T-helper 1 cell treated with Interleukin-12 subunit alpha and Interleukin-12 subunit beta and Interleukin-4 antibody, amounts not matched to agents 30 ng/mL and 1 ng/mL, for 36 hours (primary cell): Measurements from ENCODE around the gene KRTAP4-16. TPM values are rescaled to one million over a fixed set of nuclear protein-coding genes. Genes with fewer than 3 reads are reported as not detected.
"Not testable (repeated sequence)": the region's sequence is repeated elsewhere in the genome, so short reads cannot be mapped to it uniquely, and the experiment has no call there.

ENCODE experiments used
- intact Hi-C: fragments of 100-400 bp; cut with micrococcal nuclease; formaldehyde crosslinking; loops from one replicate; pipeline ENCODE4 v1.15.1; 2024
- total RNA-seq: library from RNA; stranded (reverse); gene quantifications from 2 replicates; pipeline ENCODE4 v1.2.3, GENCODE V29; 2022

KRTAP4-16 gene
- total RNA-seq: not detected in 2 replicates

DNA sequence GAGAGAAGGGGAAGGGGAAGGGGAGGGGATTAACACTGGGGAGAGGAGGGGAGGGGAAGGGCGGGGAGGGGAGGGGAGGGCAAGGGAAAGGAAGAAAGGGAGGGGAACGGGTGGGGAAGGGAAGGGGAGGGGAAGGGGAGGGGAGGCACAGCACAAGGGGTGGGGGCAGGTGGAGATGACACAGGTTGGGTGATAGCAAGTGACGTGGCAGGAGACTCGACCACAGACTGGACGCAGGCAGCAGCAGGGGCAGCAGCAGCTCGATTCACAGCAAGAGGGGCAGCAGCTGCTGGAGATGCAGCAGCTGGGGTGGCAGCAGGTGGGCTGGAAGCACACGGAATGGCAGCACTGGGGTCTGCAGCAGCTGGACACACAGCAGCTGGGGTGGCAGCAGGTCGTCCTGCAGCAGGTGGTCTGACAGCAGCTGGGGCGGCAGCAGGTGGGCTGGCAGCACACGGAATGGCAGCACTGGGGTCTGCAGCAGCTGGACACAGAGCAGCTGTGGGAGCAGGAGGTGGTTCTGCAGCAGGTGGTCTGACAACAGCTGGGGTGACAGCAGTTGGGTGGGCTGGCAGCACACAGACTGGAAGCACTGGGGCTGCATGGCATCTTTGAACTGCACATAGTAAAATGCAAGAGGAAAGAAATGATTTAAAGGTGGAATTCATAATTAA, at the start of gene KRTAP4-16:
KRTAP4-16 (minus strand) TSS at position 624 of the 674 bp plus-strand sequence; CDS start at position 624, 0 bp downstream.
- intact Hi-C loops: no loop called here

- intact Hi-C loops: no loop called here
Observed at GRCh38 chr17:41151525-41151924, 49.5 kb upstream of the KRTAP4-16 start.

DNA sequence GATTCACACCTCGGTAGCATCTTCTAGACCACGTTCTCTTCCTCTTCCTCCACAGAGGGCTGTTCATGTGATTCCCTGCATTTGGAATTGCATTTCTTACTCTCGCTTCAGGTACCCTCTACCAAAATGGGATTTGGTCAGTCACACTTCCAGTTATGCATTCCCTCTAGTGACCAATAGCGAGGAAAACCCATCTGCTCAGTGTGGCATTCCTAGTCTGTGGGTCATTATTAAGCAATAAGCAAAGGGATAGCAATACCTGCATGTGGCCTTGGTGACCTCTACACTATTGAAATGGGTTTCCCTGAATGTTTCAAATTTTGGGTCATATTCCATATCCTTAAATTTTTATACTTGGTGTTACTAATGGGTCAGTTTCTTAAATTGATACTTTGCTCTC, 48.0 kb upstream of the KRTAP4-16 start:
- intact Hi-C loops: no loop called here

DNA sequence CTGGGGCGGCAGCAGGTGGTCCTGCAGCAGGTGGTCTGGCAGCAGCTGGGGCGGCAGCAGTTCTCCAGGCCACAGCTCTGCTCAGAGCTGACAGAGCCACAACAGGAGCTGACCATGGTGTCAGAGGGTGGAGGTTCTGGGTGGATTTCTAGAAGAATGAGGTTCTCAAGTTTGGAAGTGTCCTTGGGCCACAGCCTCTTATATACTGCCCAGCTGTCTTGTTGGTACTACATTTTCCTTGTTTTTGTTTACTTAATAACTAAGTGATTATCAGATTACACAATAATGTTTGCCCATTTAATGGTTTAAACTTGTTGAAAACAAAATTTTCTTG, 47.6 kb upstream of the KRTAP4-16 start, which contains the start of gene KRTAP4-5:
KRTAP4-5 (minus strand) TSS at position 174 of the 334 bp plus-strand sequence; CDS start at position 116, 58 bp downstream.
- intact Hi-C loops: no loop called here

- intact Hi-C loops: not testable (repeated sequence)
Observed at GRCh38 chr17:41148971-41149651, 47.1 kb upstream of the KRTAP4-16 start.

- intact Hi-C loops: no loop called here
Observed at GRCh38 chr17:41147531-41148204, 45.7 kb upstream of the KRTAP4-16 start.

DNA sequence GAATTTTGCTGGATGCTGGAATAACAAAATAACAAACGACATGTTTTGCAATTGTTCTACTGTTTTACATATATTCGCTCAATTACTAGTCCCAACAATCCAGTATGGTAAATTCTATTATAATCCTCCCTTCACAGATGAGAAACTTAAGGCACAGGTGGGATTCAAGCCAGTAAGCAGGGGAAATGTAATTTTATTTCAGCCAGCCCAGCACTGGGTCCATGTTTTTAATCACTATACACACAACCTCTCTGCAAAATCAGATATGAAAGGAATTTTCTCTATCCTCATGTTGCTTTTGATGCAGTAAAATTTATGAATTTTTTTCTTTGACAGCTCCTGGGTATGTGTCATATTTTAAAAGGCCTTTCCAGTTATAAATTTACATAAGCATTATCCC, 43.3 kb upstream of the KRTAP4-16 start:
- intact Hi-C loops: no loop called here

- intact Hi-C loops: no loop called here
Observed at GRCh38 chr17:41144846-41145245, 42.8 kb upstream of the KRTAP4-16 start.

- intact Hi-C loops: no loop called here
Observed at GRCh38 chr17:41141361-41141760, 39.4 kb upstream of the KRTAP4-16 start.

DNA sequence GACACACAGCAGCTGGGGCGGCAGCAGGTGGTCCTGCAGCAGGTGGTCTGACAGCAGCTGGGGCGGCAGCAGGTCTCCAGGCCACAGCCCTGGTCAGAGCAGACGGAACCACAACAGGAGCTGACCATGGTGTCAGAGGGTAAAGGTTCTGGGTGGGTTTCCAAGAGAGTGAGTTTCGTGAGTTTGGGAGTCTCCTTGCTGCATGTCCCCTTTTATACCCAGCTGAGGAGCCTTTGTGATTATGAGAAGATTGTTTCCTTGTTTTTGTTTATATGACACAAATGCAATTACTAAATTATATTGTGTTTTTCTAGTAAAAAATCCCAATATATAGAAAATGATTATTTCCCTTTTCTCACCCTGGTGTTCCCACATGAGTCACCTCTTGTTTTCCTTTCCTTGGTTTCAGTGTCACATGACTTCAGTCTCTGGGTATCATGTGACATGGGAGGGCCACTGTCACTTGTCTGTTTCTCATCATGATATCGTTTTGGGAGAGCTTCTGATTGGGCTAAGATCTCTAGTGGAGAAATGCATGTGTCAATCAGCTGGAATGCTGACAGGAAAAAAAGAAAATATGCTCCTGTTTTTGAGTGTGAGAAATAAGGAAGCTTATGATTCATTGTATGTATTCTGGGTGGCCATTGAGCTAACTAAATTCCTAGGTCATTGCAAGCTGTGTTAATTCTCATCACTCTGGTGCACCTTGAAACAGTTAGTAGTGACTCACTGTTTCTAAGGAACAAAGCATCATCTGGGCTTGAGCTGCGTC, 38.5 kb upstream of the KRTAP4-16 start, which contains the start of gene KRTAP4-6:
KRTAP4-6 (minus strand) TSS at position 185 of the 772 bp plus-strand sequence; CDS start at position 128, 57 bp downstream.
- intact Hi-C loops: no loop called here

DNA sequence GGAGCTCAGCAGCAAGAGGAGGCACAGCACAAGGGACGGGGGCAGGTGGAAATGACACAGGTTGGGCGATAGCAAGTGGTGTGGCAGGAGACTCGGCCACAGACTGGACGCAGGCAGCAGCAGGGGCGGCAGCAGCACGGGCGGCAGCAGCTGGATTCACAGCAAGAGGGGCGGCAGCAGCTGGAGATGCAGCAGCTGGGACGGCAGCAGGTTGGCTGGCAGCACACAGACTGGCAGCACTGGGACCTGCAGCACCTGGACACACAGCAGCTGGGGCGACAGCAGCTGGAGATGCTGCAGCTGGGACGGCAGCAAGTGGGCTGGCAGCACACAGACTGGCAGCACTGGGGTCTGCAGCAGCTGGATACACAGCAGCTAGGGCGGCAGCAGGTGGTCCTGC, 37.9 kb upstream of the KRTAP4-16 start:
- intact Hi-C loops: loop anchor here (2.0 kb wide), 1 partner anchor 55 kb away; the partner anchor contains the start of gene KRTAP4-7

DNA sequence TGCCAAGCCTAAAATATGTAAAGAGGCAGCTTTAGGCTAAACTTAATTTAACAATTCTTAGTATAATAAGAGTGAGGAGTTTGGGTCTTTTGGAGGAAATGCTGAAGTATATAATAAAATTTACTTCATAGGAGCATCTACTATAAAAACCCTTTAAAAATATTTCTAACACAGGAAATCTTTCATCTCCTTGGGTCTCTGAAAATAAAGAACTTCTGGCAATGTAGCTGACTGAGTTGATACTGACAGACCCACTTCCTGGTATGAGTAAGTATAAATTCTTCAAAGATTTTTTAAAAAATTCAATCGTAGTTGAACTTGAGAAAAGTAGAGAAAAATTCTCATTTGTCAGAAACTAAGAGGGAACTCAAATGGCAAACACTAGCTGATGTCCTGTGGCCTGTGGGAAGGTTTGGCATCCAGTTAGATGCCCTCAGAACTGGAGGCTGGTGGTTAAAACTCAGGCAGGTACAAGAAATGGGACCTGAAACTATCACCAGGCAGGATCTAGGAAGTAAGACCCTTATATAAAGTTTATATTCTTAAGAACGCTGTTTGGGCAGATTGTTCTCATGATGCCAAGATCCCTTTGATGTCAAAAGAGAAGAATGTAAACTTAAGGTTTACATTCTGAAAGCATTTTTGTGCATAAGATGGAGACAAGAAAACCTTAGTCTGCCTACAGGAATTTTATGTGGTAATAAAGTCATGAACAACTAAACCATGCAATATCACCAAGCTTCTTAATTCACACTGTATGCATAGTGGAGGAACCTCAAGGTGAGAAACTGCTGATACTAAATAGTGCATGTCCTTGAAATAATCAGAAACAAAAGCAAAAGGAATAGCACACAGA, 32.1 kb upstream of the KRTAP4-16 start:
- intact Hi-C loops: no loop called here

- intact Hi-C loops: no loop called here
Observed at GRCh38 chr17:41131979-41132378, 30.0 kb upstream of the KRTAP4-16 start.

DNA sequence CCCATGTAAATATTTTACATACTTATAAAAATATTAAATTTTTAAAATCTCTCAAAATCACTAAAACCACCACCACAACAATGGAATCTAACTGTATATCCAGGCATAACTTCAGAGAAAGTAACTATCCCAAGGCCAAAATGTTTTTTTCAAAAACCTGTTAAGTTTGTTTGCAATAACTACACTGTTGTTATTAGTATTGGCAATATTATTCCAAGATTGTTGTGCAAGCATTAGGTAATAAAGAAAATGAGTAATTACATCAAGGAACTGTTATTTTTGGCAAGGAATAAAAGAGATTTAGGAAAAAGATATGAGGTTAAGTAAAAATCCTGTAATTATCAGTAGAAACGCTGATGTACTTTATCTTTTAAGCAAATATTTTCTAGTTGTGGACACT, 25.4 kb upstream of the KRTAP4-16 start:
- intact Hi-C loops: no loop called here

DNA sequence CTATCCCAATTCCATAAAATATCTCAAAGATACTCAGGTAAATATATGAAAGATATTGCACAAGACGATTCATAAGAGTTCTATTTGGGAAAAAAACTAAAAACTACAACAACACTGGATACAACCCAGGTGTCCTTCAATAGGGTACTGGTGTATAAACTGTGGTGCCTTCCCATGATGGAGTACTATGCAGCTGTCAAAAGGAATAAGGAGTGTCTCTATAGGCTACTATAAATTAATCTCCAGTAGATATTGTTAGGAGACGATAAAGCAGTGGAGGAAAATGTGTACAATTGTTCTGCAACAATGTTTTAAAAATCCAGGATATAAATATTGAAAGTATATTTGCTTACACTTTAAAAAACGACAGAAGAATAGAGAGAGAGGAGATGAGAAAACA, 24.4 kb upstream of the KRTAP4-16 start:
- intact Hi-C loops: no loop called here

DNA sequence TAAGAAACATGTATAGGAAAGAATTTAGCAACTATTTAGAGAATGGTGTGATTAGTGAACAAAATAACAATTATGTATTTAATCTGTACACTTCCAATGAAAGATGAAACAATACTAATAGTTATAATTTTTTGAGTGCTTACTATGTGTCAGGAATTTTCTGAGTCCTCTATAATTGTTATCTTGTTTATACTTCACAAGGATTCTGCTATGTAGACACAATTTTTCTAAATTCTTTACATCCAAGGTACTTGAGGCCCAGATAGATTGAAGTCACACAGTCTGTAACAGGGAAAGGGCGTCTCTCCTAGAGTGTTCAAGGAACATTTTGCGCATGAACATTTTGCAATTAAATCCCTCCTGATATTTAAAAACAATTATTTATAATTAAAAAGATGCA, 23.1 kb upstream of the KRTAP4-16 start:
- intact Hi-C loops: no loop called here

GRCh38 chr17:41123991-41124371, 22.0 kb upstream of the KRTAP4-16 start, which contains the start of gene KRTAP4-12:
KRTAP4-12 (minus strand) TSS chr17:41124182; CDS start chr17:41124122, 60 bp downstream.
- intact Hi-C loops: not testable (repeated sequence)

GRCh38 chr17:41123292-41123990, 21.4 kb upstream of the KRTAP4-16 start:
- intact Hi-C loops: not testable (repeated sequence)

GRCh38 chr17:41121742-41122141, 19.7 kb upstream of the KRTAP4-16 start:
- intact Hi-C loops: no loop called here
